ENCODE measurements around the gene A2M.

Gene A2M

DNA sequence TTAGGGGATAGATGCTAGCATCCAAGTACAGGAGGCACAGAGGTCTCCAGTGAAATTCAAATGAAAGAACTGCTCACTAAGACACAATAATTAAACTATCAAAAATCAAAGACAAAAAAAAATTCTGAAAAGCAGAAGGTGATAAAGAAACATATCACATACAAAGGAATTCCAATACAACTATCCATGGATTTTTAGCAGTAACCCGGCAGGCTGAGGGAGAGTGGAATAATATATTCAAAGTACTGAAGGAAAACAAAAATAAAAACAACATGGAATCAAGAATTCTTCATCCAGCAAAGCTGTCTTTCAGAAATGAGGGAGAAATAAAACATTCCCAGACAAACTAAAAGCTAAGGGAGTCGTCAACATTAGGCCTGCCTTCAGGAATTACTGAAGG is 31.9 kb downstream of the A2M start:
- H3K4me3 ChIP-seq (ENCODE audit: control insufficient read depth, low read depth, low read length): no peak overlapping the region
- DNase-seq (ENCODE audit: low read depth): no peak
- TF ChIP-seq, protein P1, sequence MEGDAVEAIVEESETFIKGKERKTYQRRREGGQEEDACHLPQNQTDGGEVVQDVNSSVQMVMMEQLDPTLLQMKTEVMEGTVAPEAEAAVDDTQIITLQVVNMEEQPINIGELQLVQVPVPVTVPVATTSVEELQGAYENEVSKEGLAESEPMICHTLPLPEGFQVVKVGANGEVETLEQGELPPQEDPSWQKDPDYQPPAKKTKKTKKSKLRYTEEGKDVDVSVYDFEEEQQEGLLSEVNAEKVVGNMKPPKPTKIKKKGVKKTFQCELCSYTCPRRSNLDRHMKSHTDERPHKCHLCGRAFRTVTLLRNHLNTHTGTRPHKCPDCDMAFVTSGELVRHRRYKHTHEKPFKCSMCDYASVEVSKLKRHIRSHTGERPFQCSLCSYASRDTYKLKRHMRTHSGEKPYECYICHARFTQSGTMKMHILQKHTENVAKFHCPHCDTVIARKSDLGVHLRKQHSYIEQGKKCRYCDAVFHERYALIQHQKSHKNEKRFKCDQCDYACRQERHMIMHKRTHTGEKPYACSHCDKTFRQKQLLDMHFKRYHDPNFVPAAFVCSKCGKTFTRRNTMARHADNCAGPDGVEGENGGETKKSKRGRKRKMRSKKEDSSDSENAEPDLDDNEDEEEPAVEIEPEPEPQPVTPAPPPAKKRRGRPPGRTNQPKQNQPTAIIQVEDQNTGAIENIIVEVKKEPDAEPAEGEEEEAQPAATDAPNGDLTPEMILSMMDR (conservative IDR thresholded peaks at IDR 0.05; ENCODE audit: control insufficient read depth, insufficient read depth, low read depth, low read length): no peak

GRCh38 chr12:9081667-9082427 is 33.9 kb downstream of the A2M start:
- TF ChIP-seq, protein P1 (conservative IDR thresholded peaks at IDR 0.05; ENCODE audit: control insufficient read depth, insufficient read depth, low read depth, low read length): no peak
- no peak for DNase-seq (ENCODE audit: low read depth)
- no peak overlapping the region for H3K4me3 ChIP-seq (ENCODE audit: control insufficient read depth, low read depth, low read length)

- no peak overlapping the region for H3K4me3 ChIP-seq (ENCODE audit: control insufficient read depth, low read depth, low read length)
- no peak for DNase-seq (ENCODE audit: low read depth)
- TF ChIP-seq, protein P1 (conservative IDR thresholded peaks at IDR 0.05; ENCODE audit: control insufficient read depth, insufficient read depth, low read depth, low read length): no peak
Measured at GRCh38 chr12:9079883-9080675, 35.6 kb downstream of the A2M start.

- TF ChIP-seq, protein P1 (conservative IDR thresholded peaks at IDR 0.05; ENCODE audit: control insufficient read depth, insufficient read depth, low read depth, low read length): no peak
- no peak for DNase-seq (ENCODE audit: low read depth)
- H3K4me3 ChIP-seq (ENCODE audit: control insufficient read depth, low read depth, low read length): no peak overlapping the region
Measured at GRCh38 chr12:9079082-9079481, 36.6 kb downstream of the A2M start.

DNA sequence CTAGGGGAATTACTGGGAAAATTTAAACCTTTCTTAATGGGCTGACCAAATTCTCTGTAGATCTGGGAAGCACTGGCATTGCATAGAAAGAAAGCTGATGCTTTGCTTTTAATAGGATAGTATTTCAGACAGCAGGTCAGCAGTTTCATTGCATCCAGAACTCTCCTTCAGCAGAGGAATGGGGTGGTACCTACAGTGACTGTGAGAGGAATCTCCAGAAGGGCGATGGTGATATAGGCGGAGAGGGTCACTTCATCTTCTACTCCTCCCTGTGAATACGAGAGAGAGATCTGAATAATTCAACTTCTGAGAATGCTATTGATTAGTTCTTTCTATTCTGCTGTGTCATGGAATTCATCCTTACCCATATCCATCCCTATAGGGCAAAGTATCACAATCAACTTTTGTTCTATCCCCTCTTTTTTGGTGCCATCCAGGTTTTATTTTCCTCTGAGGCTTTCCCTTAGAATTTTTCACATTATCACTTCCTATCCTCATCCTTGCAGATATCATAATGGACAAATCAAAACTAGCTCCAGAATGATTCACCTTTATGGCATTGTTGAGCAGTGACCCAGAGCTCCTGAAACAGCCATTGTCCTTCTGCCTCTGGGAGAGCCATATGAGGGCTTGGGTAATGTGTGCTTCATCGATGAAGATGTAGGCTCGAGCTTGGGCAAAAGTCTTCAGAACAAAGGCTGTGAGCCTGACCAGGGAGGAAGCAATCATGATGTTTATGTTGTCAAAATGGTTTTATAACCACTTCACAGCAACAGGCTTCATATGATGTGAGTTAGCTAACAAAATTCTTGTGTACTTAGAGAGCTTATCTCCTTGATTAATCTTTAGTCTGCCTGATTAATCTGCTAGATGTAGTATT is 38.3 kb downstream of the A2M start:
- no peak for DNase-seq (ENCODE audit: low read depth)
- no peak overlapping the region for H3K4me3 ChIP-seq (ENCODE audit: control insufficient read depth, low read depth, low read length)
- TF ChIP-seq, protein P1 (conservative IDR thresholded peaks at IDR 0.05; ENCODE audit: control insufficient read depth, insufficient read depth, low read depth, low read length): no peak

DNA sequence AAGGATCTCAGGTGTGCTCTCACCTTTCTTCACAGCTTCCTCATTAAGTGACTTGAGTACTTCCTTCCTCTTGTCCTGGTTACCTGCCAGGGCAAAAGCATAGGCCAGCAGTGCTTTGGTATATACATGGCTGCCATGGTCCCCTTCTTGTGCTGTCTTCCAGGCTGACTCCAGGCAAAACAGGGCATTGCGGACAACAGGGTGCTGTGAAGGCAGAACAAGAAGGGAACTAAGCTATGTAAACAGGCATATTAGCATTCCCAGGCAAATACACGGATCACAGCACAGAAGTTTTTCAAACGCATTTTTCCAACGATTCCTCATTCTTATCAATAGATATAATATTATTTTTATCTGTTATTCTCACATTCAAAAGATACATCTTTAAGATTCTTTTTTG is 39.0 kb downstream of the A2M start:
- DNase-seq (ENCODE audit: low read depth): no peak
- TF ChIP-seq, protein P1 (conservative IDR thresholded peaks at IDR 0.05; ENCODE audit: control insufficient read depth, insufficient read depth, low read depth, low read length): no peak
- H3K4me3 ChIP-seq (ENCODE audit: control insufficient read depth, low read depth, low read length): no peak overlapping the region
